IMR-90 (cell line): ENCODE measurements around the gene PLA2G12B. TPM values are rescaled to one million over a fixed set of nuclear protein-coding genes. Genes with fewer than 3 reads are reported as not detected.

Experiments
- ATAC-seq: fragments of 200-7000 bp; cut with Tn5 transposase; 2 replicates; pipeline ENCODE4 v1.9.1; 2020; ENCODE audit warnings: low read depth, mild to moderate bottlenecking, moderate library complexity
- BruUV-seq: library from RNA; stranded (reverse); fragments of 400-500 nt; replicated peaks from 2 replicates; lab custom pipeline; 2021; lab: Mats Ljungman, UMichigan
- CTCF ChIA-PET: fragments of 300-600 bp; formaldehyde crosslinking; extraction: SDS; loops from one replicate; lab custom pipeline; 2021; ENCODE audit warnings: antibody characterized with exemption; lab: Yijun Ruan, JAX
- POLR2A ChIA-PET: fragments of 300-600 bp; sonication (Branson Sonifier 250); formaldehyde crosslinking; loops from one replicate; lab custom pipeline; 2022; ENCODE audit warnings: antibody characterized with exemption; ENCODE audit not compliant: unreplicated experiment; lab: Charles Lee
- DNase-seq: peaks from one replicate; pipeline ENCODE4 v3.0.0; 2013
- H2AFZ ChIP-seq: replicated peaks from 2 replicates; pipeline ENCODE3; 2013; ENCODE audit warnings: low read length, mild to moderate bottlenecking; ENCODE audit not compliant: poor library complexity
- H2AK5ac ChIP-seq: 2 replicates; pipeline ENCODE4 v1.6.1; 2013; ENCODE audit warnings: low read depth, low read length, inconsistent platforms
- H2AK9ac ChIP-seq: replicated peaks from 2 replicates; pipeline ENCODE3; 2013; ENCODE audit warnings: mild to moderate bottlenecking, low read depth, low read length, moderate library complexity; ENCODE audit not compliant: poor library complexity
- H2BK120ac ChIP-seq: 2 replicates; pipeline ENCODE4 v1.6.1; 2013; ENCODE audit warnings: low read depth, low read length, inconsistent platforms
- H2BK15ac ChIP-seq: 3 replicates; pipeline ENCODE4 v1.6.1; 2013; ENCODE audit warnings: low read depth, low read length, inconsistent platforms
- H2BK20ac ChIP-seq: 2 replicates; pipeline ENCODE4 v1.6.1; 2013; ENCODE audit warnings: low read depth, mild to moderate bottlenecking, inconsistent platforms, low read length, moderate library complexity
- H2BK5ac ChIP-seq: 2 replicates; pipeline ENCODE4 v1.6.1; 2013; ENCODE audit warnings: mild to moderate bottlenecking, low read depth, low read length, inconsistent platforms; ENCODE audit not compliant: poor library complexity, severe bottlenecking
- H3K14ac ChIP-seq: replicated peaks from 2 replicates; pipeline ENCODE4 v1.6.1; 2013; ENCODE audit warnings: low read depth, low read length, inconsistent platforms
- H3K18ac ChIP-seq: 2 replicates; pipeline ENCODE4 v1.6.1; 2013; ENCODE audit warnings: low read depth, low read length, control low read depth
- H3K23ac ChIP-seq: 2 replicates; pipeline ENCODE4 v1.6.1; 2013; ENCODE audit warnings: low read depth, low read length, inconsistent platforms
- H3K27ac ChIP-seq: 2 replicates; pipeline ENCODE4 v1.5.1; 2013; ENCODE audit warnings: mild to moderate bottlenecking, control low read depth, low read length; ENCODE audit not compliant: insufficient read depth
- H3K27me3 ChIP-seq: 2 replicates; pipeline ENCODE4 v1.6.1; 2013; ENCODE audit warnings: low read length; ENCODE audit not compliant: control insufficient read depth, insufficient read depth
- H3K36me3 ChIP-seq: 2 replicates; pipeline ENCODE4 v1.6.1; 2013; ENCODE audit warnings: low read length, mixed read lengths; ENCODE audit not compliant: control insufficient read depth, insufficient read depth
- H3K4ac ChIP-seq: 2 replicates; pipeline ENCODE4 v1.6.1; 2013; ENCODE audit warnings: low read depth, low read length, inconsistent platforms
- H3K4me1 ChIP-seq: 2 replicates; pipeline ENCODE4 v1.6.1; 2013; ENCODE audit warnings: low read length, mixed read lengths; ENCODE audit not compliant: control insufficient read depth, insufficient read depth
- H3K4me2 ChIP-seq: 2 replicates; pipeline ENCODE4 v1.6.1; 2013; ENCODE audit warnings: low read depth, mild to moderate bottlenecking, control low read depth, low read length, moderate library complexity
- H3K4me3 ChIP-seq: 2 replicates; pipeline ENCODE4 v1.5.1; 2013; ENCODE audit warnings: low read depth, mild to moderate bottlenecking, control low read depth, low read length, moderate library complexity; ENCODE audit not compliant: insufficient read depth
- H3K56ac ChIP-seq: 2 replicates; pipeline ENCODE4 v1.6.1; 2013; ENCODE audit warnings: low read length, inconsistent platforms; ENCODE audit not compliant: insufficient read depth; ENCODE audit errors: extremely low read depth
- H3K79me1 ChIP-seq, 2 experiments: 2 replicates each; pipeline ENCODE4 v1.6.1; 2013; ENCODE audit warnings: low read length in 2 of 2, inconsistent platforms in 1 of 2, low read depth in 1 of 2
- H3K9ac ChIP-seq: 2 replicates; pipeline ENCODE4 v1.6.1; 2013; ENCODE audit warnings: low read depth, low read length, control low read depth
- H3K9me1 ChIP-seq: 2 replicates; pipeline ENCODE4 v1.6.1; 2013; ENCODE audit warnings: low read length, inconsistent platforms; ENCODE audit not compliant: insufficient read depth
- H3K9me3 ChIP-seq: 2 replicates; pipeline ENCODE4 v1.6.1; 2013; ENCODE audit warnings: low read length; ENCODE audit not compliant: control insufficient read depth, insufficient read depth
- H4K20me1 ChIP-seq: 2 replicates; pipeline ENCODE4 v1.6.1; 2013; ENCODE audit warnings: low read length, inconsistent platforms; ENCODE audit not compliant: insufficient read depth
- H4K5ac ChIP-seq: 2 replicates; pipeline ENCODE4 v1.6.1; 2013; ENCODE audit warnings: mild to moderate bottlenecking, low read depth, low read length, control low read depth
- H4K8ac ChIP-seq, 2 experiments: 2 replicates each; pipeline ENCODE4 v1.6.1; 2013; ENCODE audit warnings: low read depth in 2 of 2, low read length in 2 of 2, control low read depth in 1 of 2, inconsistent platforms in 1 of 2
- H4K91ac ChIP-seq: 2 replicates; pipeline ENCODE4 v1.6.1; 2013; ENCODE audit warnings: low read depth, low read length, inconsistent platforms; ENCODE audit not compliant: insufficient read depth
- CHD1 ChIP-seq: IDR thresholded peaks from 2 replicates; pipeline ENCODE4 v1.6.1; 2012; ENCODE audit warnings: low read depth, low read length, improper control_type of control experiment
- MAZ ChIP-seq: IDR thresholded peaks from 2 replicates; pipeline ENCODE4 v1.6.1; 2012; ENCODE audit warnings: low read depth, mild to moderate bottlenecking, low read length, improper control_type of control experiment, moderate library complexity, borderline replicate concordance
- NFE2L2 ChIP-seq: fragments of 150-350 bp; IDR thresholded peaks from 2 replicates; pipeline ENCODE4 v1.6.1; 2016; ENCODE audit warnings: low read depth, mild to moderate bottlenecking, low read length
- POLR2A ChIP-seq: IDR thresholded peaks from 2 replicates; pipeline ENCODE4 v1.6.1; 2012; ENCODE audit warnings: mild to moderate bottlenecking, low read depth, low read length
- dilution Hi-C: fragments of 300-500 bp; cut with HindIII; formaldehyde crosslinking; loops from one replicate; pipeline ENCODE4 v1.14.3; 2018; ENCODE audit warnings: low sequenced_read_pairs; ENCODE audit not compliant: unreplicated experiment
- in situ Hi-C: fragments of 300-500 bp; cut with MboI; formaldehyde crosslinking; loops from 3 replicates; pipeline ENCODE4 v1.14.3; 2019; ENCODE audit warnings: low sequenced_read_pairs, inconsistent platforms, mixed read lengths
- intact Hi-C: fragments of 100-400 bp; cut with micrococcal nuclease; formaldehyde crosslinking; loops from 2 replicates; pipeline ENCODE4 v1.10.0; 2022
- polyA plus RNA-seq, 3 experiments: library from polyadenylated mRNA; depleted of rRNA; stranded (reverse); fragments of >200 nt; gene quantifications; 2 replicates each; pipeline ENCODE4 v1.2.3, GENCODE V29; 2012; ENCODE audit warnings: low replicate concordance in 1 of 3
- total RNA-seq: library from RNA; depleted of rRNA; stranded (reverse); fragments of >200 nt; gene quantifications from 2 replicates; pipeline ENCODE4 v1.2.3, GENCODE V29; 2012

Gene PLA2G12B
- total and polyA plus RNA-seq, 2 of the 4 experiments (the other 2 are of a cell fraction), result not detected

- no peak overlapping the region for H2BK5ac ChIP-seq
- no peaks in the 10 kb centered on the region for H3K4me1 ChIP-seq
- ATAC-seq, result no peak
- no peak overlapping the region for H3K4ac ChIP-seq
- no peak overlapping the region for H3K56ac ChIP-seq
- H4K20me1 ChIP-seq, result no peaks in the 10 kb centered on the region; the same call in 1 of the 2 replicates
- no peak overlapping the region for H3K23ac ChIP-seq
- no peak overlapping the region for H2AFZ ChIP-seq
- no peak overlapping the region for H2BK15ac ChIP-seq
- H4K91ac ChIP-seq, result no peak overlapping the region
- H2AK9ac ChIP-seq, result no peak overlapping the region
- H3K9me3 ChIP-seq, result peaks cover 6% of the 10 kb centered on the region
- dilution Hi-C loops, result no loop called here
- no peak for TF ChIP-seq CHD1
- no peak for TF ChIP-seq POLR2A
- no peak for TF ChIP-seq MAZ
- TF ChIP-seq NFE2L2, result no peak
- DNase-seq, result no peak
- no peak overlapping the region for H3K4me2 ChIP-seq
- H2AK5ac ChIP-seq, result no peak overlapping the region
- H2BK20ac ChIP-seq, result no peak overlapping the region
- H2BK120ac ChIP-seq, result no peak overlapping the region
- no peaks in the 10 kb centered on the region for H3K27me3 ChIP-seq
- in situ Hi-C loops, result no loop called here
- no peaks in the 10 kb centered on the region for H3K79me1 ChIP-seq
- no peak overlapping the region for H4K5ac ChIP-seq
- intact Hi-C loops, result no loop called here
- H3K9me1 ChIP-seq, result no peaks in the 10 kb centered on the region
- CTCF ChIA-PET, result interaction anchor here (0.6 kb wide), 1 partner anchor 71 kb away, joined by 5 read pairs; no protein-coding TSS in a partner anchor
- H3K27ac ChIP-seq, result no peak overlapping the region
- no peak overlapping the region for H3K9ac ChIP-seq
- no peaks in the 10 kb centered on the region for H3K36me3 ChIP-seq
- no peak overlapping the region for H3K4me3 ChIP-seq
- H4K8ac ChIP-seq, result no peak overlapping the region
- BruUV-seq, result no TSS peak
- no peak overlapping the region for H3K18ac ChIP-seq
- H3K14ac ChIP-seq, result no peak overlapping the region
- POLR2A ChIA-PET, result no interaction called here
These were observed 25.1 kb upstream of the PLA2G12B start for GRCh38 chr10:72979709-72980108.
